Stimulated activated memory B cell treated with anti-CD40 and anti-IgM and Interleukin-4, amounts not matched to agents 10 μg/mL and 1 μg/mL and 100 μg/mL, for 72 hours (primary cell): Measurements from ENCODE around the gene ARHGAP26.

Source experiments
- ATAC-seq: fragments of 150-1000 bp; cut with Tn5 transposase; 2 replicates; pipeline ENCODE4 v1.10.0; 2021
- H3K27ac Mint-ChIP-seq: one replicate; pipeline ENCODE4 v1.8.0; 2022; ENCODE audit warnings: mild to moderate bottlenecking, mixed read lengths
- H3K27me3 Mint-ChIP-seq: one replicate; pipeline ENCODE4 v1.8.0; 2022; ENCODE audit warnings: mixed read lengths
- H3K36me3 Mint-ChIP-seq: one replicate; pipeline ENCODE4 v1.8.0; 2022; ENCODE audit warnings: mixed read lengths
- H3K4me1 Mint-ChIP-seq: one replicate; pipeline ENCODE4 v1.8.0; 2022; ENCODE audit warnings: mixed read lengths
- H3K4me3 Mint-ChIP-seq: one replicate; pipeline ENCODE4 v1.8.0; 2022; ENCODE audit warnings: mild to moderate bottlenecking, moderate library complexity, mixed read lengths
- H3K9me3 Mint-ChIP-seq: one replicate; pipeline ENCODE4 v1.8.0; 2022; ENCODE audit warnings: mixed read lengths

Gene ARHGAP26

DNA sequence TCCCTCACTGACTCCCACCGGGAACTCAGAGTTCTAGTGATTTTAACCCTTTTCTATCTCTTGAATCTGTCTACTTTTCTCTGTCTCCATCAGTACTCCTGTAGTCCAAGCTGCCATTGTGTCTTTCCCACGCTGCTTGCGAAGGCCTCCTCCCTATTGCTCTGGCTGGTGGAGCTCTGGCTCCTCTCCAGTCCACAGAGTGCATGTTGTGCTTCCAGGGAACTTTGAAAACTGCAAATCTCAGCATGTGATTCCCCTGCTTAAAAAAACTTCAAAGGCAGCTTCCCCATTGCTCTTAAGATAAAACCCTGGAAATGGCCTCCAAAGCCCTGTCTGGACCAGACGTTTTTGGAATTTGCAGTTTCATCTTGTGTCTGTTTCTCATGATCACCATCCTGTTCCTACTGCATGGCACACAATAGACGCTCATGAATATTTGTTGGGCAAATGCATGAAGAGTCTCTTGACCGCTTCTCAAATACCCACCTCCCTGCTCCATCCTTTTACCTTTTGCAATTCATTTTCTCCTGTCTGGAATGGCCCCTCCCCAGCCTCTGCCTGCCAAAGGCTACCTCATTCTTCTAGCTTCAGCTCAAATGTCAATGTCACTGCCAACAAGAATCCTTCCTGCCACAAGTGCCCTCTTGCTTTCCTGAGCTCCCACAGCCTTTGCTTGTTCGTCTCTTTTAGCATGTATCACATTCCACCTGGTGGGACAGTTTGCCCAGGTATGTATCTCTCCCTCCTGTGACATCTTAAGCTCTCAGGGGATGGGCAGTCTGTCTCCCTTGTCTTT is 293.2 kb downstream of the ARHGAP26 start:
- peaks cover 27% of the 10 kb centered on the region for H3K36me3 Mint-ChIP-seq
- H3K9me3 Mint-ChIP-seq, result no peaks in the 10 kb centered on the region
- no peaks in the 10 kb centered on the region for H3K27me3 Mint-ChIP-seq
- peaks cover 6% of the 10 kb centered on the region for H3K4me1 Mint-ChIP-seq
- ATAC-seq, result no peak
- no peak overlapping the region for H3K4me3 Mint-ChIP-seq
- no peak overlapping the region for H3K27ac Mint-ChIP-seq

DNA sequence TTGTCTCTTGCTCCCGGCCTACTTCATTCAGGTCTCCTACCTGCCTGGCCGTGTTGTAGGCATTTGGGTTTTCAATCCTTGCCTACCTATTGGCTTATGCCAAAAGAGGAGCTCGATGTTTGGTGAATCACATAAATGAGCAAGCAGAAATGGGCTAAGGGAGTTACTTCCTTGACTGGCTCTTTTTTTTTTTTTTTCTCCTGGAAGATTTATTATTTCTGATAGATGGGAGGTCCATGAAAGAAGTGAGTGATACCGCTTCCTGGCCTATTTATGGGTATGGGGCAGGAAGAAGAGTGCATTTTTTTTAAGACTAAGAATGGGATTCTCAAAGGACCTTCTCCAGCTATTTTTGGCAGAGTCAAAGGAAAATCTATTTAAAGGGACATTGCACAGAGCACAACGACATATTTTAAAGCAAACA is 294.1 kb downstream of the ARHGAP26 start:
- Mint-ChIP-seq H3K4me3 (no peak overlapping the region), H3K27ac (no peak overlapping the region), H3K27me3 (no peaks in the 10 kb centered on the region), H3K9me3 (no peaks in the 10 kb centered on the region), H3K36me3 (peaks cover 27% of the 10 kb centered on the region), H3K4me1 (peaks cover 6% of the 10 kb centered on the region)
- ATAC-seq, result no peak

DNA sequence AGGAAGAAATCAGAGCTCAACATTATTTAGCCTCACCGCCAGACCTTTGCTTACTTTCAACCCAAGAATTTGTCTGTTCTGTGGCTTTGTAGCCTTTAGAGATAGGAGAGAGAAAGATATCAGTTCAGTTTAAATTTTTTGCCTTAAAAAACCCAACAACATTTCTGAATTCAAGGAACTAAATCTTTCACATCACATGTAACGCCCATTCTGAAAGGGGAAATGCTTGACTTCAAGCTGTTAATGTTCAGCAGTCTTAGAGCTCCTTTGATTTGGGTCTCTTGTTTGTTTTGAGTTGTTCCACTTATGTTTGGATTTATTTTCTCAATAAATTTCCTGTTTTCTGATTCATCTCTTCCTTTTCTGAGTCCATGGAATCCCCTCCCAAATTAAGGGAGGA is 294.5 kb downstream of the ARHGAP26 start:
- no peak for ATAC-seq
- Mint-ChIP-seq H3K27ac (no peak overlapping the region), H3K36me3 (peaks cover 29% of the 10 kb centered on the region), H3K9me3 (no peaks in the 10 kb centered on the region), H3K4me1 (peaks cover 6% of the 10 kb centered on the region), H3K4me3 (no peak overlapping the region), H3K27me3 (no peaks in the 10 kb centered on the region)

DNA sequence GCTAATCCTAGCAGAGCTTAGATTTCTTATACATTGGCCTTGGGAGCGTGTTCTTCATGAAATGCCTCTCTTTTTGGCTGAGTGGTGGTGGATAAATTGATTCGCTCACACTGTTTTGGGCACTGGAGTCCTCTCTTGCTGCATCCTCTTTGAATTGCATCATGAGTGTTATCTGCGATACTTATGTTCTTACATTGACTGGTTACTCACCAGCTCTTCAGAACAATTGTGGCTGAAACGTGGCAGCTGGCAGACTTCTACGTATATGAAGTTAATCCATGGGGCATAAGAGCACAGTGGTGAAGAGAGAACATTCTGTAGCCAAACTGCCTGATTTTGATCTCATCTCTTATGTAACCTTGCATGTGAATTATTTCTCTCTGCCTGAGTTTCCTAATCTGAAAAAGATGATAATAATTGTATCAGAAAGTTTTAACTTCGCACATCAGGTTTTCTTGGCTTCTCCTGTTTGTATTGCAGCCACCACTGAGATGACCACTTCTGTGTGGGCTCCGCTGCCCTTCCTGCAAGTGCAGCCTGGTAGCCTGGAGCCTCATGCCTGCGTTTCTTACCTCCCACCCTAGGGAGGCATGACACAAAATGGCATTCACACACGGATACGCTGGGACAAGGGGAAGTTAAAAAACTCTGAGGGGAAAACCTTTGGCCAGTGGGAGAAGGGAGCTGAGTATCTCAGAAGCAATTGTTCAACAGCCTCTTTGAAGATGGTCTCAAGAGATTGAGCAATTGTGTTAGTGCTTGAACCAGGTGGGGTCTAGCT is 295.2 kb downstream of the ARHGAP26 start:
- no peaks in the 10 kb centered on the region for H3K9me3 Mint-ChIP-seq
- H3K36me3 Mint-ChIP-seq, result peaks cover 35% of the 10 kb centered on the region
- no peaks in the 10 kb centered on the region for H3K27me3 Mint-ChIP-seq
- H3K27ac Mint-ChIP-seq, result no peak overlapping the region
- ATAC-seq, result no peak
- H3K4me3 Mint-ChIP-seq, result no peak overlapping the region
- peaks cover 6% of the 10 kb centered on the region for H3K4me1 Mint-ChIP-seq

DNA sequence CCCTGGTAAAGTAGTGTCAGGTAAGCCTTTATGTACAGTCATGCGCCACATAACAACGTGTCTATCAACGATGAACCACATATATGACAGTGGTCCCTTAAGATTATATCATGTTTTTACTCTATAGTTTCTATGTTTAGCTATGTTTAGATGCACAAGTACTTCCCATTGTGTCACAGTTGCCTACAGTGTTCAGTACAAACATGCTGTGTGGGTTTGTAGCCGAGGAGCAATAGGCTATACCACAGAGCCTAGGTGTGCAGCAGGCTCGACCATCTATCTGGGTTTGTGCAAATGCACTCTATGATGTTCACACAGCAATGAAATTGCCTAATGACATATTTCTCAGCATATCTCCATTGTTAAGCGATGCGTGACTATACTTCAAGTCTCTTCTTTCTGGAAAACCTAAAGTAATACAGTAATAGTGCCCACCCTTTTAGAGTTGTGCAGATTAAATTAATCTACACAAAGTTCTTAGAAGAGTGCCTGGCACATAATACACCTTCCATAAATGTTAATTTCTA is 295.9 kb downstream of the ARHGAP26 start:
- peaks cover 6% of the 10 kb centered on the region for H3K4me1 Mint-ChIP-seq
- no peak overlapping the region for H3K27ac Mint-ChIP-seq
- H3K36me3 Mint-ChIP-seq, result peaks cover 36% of the 10 kb centered on the region
- H3K27me3 Mint-ChIP-seq, result no peaks in the 10 kb centered on the region
- H3K4me3 Mint-ChIP-seq, result no peak overlapping the region
- ATAC-seq, result no peak
- H3K9me3 Mint-ChIP-seq, result peaks cover under 1% of the 10 kb centered on the region

DNA sequence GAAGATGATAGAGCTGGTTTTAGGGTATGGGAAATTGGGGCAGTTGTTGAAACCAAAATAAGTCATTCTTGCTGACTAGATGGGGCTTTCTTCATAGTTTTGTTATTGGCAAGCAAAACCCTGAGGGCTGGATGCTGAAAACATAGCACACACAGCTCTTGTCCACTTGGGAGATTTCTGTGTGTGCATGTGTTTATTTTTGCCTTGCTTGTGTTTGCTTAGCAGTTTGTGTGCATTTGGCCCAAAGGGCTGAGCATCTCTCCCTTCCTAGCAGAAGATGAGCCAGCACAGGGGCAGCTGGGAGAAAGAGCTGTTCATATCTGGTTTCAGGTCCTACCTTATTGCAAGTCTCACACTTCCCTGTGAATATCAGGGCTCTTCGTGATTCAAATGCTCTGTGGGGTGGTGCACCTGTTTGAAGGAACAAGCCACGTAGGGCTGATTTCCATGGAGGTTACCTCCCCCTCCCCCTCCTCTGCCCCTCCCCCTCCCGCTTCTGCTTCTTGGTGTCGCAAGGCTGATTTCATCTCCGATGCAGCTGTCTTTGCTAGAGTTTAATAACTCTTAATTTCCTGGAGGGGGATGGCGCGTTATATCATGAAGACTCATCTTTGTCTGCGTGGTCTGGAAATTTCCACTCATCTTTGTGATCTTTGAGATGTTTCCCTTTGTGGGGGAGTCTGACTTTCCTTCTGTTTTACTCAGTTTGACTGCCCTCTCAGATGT is 296.5 kb downstream of the ARHGAP26 start:
- Mint-ChIP-seq H3K9me3 (peaks cover 3% of the 10 kb centered on the region), H3K27ac (no peak overlapping the region), H3K27me3 (no peaks in the 10 kb centered on the region), H3K36me3 (peaks cover 41% of the 10 kb centered on the region), H3K4me1 (peaks cover 6% of the 10 kb centered on the region), H3K4me3 (no peak overlapping the region)
- ATAC-seq, result peak; percentile 72

DNA sequence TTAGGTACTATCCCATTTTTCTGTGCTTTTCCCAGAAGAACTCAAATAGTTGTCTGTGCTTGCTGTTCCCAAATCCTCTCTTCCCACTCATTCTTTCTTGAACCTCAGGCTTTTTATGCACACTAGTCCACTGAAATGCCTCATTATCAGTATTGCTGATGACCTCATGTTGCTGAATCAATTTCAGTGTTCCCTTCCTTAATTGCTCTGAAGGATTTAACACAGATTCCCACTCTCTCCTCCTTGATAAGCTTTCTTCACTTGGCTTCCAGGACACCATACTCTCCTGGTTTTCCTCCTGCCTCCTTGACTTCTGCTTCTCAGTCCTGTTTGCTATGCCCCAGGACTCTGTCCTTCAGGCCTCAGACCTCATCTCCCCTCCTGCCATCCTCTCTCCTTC is 298.5 kb downstream of the ARHGAP26 start:
- Mint-ChIP-seq H3K4me1 (peaks cover 6% of the 10 kb centered on the region), H3K27me3 (no peaks in the 10 kb centered on the region), H3K36me3 (peaks cover 42% of the 10 kb centered on the region), H3K27ac (no peak overlapping the region), H3K4me3 (no peak overlapping the region), H3K9me3 (peaks cover 7% of the 10 kb centered on the region)
- no peak for ATAC-seq

DNA sequence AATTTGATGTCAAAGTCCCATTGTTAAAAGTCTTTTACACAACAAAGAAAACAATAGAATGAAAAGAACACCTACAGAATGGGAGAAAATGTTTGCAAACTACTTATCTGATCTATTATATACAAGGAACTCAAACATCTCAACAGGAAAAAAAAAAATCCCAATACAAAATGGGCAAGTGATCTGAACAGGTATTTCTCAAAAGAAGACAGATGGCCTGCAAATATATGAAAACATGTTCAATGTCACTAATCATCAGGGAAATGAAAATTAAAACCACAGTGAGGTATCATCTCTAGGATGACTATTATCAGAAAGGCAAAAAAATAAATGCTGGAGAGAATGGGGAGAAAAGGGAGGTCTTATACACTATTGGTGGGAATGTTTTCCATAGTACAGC is 301.8 kb downstream of the ARHGAP26 start:
- peaks cover 7% of the 10 kb centered on the region for H3K9me3 Mint-ChIP-seq
- H3K4me1 Mint-ChIP-seq, result peaks cover 6% of the 10 kb centered on the region
- H3K27ac Mint-ChIP-seq, result no peak overlapping the region
- H3K4me3 Mint-ChIP-seq, result no peak overlapping the region
- no peaks in the 10 kb centered on the region for H3K27me3 Mint-ChIP-seq
- H3K36me3 Mint-ChIP-seq, result peaks cover 40% of the 10 kb centered on the region
- no peak for ATAC-seq

DNA sequence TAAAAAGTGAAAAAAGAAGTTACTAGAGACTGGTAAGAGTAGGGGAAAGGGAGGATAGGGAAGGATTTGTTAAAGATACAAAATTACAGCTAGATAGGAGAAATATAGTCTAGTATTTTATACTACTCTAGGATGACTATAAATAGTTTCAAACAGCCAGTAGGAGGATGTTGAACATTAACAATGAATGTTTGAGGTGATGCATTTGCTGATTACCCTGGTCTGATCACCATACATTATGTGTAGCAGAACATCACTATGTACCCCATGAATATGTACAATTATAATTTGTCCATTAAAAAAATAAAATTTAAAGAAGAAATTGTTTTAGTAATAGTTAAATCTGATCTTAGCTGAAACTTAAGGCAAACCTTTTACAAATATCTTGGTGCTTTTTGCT is 302.6 kb downstream of the ARHGAP26 start:
- H3K9me3 Mint-ChIP-seq, result peaks cover 7% of the 10 kb centered on the region
- peaks cover 40% of the 10 kb centered on the region for H3K36me3 Mint-ChIP-seq
- no peak overlapping the region for H3K4me3 Mint-ChIP-seq
- ATAC-seq, result no peak
- no peak overlapping the region for H3K27ac Mint-ChIP-seq
- H3K4me1 Mint-ChIP-seq, result no peaks in the 10 kb centered on the region
- H3K27me3 Mint-ChIP-seq, result no peaks in the 10 kb centered on the region

DNA sequence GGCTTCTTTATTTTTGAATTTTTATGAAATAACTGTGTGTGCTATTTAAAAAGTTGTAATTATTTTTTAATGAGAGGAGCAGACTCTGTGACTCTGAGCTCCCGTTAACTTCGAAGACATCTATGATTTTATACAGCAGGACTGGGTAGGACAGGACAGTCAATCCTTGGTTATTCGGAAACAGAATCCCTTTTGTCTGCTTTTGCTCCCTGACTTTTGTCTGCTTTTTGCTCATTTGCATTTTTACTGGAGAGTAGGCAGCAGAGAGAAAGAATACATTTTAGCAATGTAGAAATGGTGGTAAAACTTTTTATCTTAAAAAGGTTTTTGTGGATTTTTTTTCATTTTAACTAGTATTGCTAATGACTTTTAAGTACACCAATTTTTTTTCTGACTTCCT is 303.6 kb downstream of the ARHGAP26 start:
- peaks cover 7% of the 10 kb centered on the region for H3K9me3 Mint-ChIP-seq
- no peak overlapping the region for H3K4me3 Mint-ChIP-seq
- H3K4me1 Mint-ChIP-seq, result no peaks in the 10 kb centered on the region
- ATAC-seq, result no peak
- H3K36me3 Mint-ChIP-seq, result peaks cover 33% of the 10 kb centered on the region
- no peaks in the 10 kb centered on the region for H3K27me3 Mint-ChIP-seq
- no peak overlapping the region for H3K27ac Mint-ChIP-seq

DNA sequence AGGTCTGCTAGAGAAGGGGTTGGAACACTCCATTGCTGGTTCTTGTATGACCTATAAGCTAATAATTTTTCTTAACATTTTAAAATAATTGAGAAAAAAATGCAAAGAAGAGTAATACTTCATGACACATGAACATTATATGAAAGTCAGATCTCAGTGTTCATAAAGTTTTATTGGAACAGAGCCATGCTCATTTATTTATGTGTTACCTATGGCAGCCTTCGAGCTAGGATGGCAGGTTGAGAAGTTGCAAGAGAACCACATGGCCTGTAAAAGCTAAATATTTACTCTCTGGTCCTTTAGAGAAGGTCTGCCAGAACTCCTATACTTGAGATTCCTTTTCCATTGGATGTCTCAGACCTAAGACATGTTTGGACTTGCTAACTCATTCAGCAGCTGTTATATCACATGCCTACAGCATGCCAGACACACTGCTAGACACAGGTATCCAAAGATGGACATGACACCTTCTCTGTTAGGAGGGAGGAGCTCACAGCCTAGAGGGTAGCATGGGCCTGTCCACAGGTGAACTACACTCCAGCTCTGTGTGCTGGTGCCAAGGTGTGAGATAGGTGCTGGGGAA is 304.3 kb downstream of the ARHGAP26 start:
- Mint-ChIP-seq H3K36me3 (peaks cover 27% of the 10 kb centered on the region), H3K27me3 (no peaks in the 10 kb centered on the region), H3K4me1 (no peaks in the 10 kb centered on the region), H3K27ac (no peak overlapping the region), H3K4me3 (no peak overlapping the region), H3K9me3 (peaks cover 7% of the 10 kb centered on the region)
- ATAC-seq, result no peak

DNA sequence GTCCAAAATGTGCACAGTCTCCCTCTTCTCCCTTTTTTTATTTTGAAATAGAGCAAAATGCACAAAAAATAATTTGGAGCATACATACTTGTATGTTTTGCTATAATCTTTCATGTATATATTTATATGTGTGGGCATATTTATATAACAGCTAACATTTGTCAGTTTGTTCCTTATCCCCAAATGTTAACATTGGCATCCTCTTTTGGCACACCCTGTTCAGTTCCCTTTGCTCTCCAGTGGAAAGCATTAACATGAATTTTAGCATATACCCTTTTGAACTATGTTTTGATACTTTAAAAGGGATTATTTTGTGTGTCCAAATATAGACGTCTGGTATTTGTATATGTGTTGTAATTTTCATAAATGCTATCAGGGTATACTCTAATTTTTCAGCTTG is 306.2 kb downstream of the ARHGAP26 start:
- Mint-ChIP-seq H3K36me3 (peaks cover 17% of the 10 kb centered on the region), H3K27ac (no peak overlapping the region), H3K9me3 (peaks cover 4% of the 10 kb centered on the region), H3K27me3 (no peaks in the 10 kb centered on the region), H3K4me1 (no peaks in the 10 kb centered on the region), H3K4me3 (no peak overlapping the region)
- no peak for ATAC-seq

DNA sequence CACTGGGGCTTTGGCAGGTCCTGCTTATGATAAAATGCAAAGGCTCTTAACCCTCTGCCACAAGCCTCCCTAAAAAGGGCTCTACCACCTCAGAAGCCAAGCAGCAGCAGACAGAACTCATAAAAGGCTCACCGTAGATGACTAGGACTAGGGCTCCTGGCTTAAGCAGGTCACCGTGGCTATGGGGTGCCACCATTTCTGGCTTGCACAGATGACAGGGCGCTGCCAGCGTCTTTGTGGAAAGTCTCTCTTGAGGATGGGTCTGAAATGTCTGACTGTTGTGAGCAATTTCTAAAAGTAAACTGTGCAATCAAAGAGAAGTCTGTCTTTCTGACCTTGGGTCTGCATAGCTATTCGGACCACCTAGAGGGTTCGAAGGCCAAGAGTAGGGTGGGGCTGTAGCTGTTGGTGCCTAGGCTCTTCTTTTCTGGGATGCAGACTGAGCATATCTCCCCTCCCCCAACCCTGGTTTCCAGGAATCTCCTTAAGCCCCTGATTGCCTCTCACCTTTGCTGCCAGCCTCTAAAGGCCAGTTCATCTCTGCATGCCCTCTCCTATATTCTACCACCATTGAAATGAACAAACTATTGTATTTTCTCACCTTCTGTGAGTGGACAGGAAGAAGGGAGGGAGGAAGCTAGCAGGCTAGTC is 307.4 kb downstream of the ARHGAP26 start:
- Mint-ChIP-seq H3K9me3 (no peaks in the 10 kb centered on the region), H3K4me1 (no peaks in the 10 kb centered on the region), H3K36me3 (peaks cover 7% of the 10 kb centered on the region), H3K27ac (no peak overlapping the region), H3K27me3 (no peaks in the 10 kb centered on the region), H3K4me3 (no peak overlapping the region)
- no peak for ATAC-seq

DNA sequence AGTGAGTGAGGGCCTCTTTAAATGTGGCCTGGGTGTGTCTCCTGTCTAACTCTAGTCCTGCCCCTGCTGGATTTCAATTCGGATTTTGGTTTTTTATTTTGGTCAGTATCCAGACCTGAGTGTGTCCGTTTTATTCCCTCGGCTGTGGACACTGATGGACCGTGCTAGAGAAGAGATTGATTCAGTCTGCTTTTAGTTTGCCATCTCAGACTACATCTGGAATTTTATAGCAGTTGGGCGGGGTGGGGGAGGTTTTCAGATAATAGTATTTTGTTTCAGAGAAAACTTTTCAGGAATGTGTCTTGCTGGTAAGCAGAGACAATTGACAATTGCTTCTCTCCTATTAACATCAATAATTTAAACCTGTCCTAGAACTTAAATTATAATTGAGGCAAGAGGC is 308.1 kb downstream of the ARHGAP26 start:
- no peak for ATAC-seq
- Mint-ChIP-seq H3K27ac (no peak overlapping the region), H3K9me3 (no peaks in the 10 kb centered on the region), H3K27me3 (no peaks in the 10 kb centered on the region), H3K36me3 (peaks cover 6% of the 10 kb centered on the region), H3K4me3 (no peak overlapping the region), H3K4me1 (no peaks in the 10 kb centered on the region)
